Measurements from ENCODE around the gene REXO4. TPM values are rescaled to one million over a fixed set of nuclear protein-coding genes. Genes with fewer than 3 reads are reported as not detected.

REXO4 gene
- total RNA-seq, 4 donors from 2014 or later, result 21.5 to 26.0 (median 21.7) TPM

DNA sequence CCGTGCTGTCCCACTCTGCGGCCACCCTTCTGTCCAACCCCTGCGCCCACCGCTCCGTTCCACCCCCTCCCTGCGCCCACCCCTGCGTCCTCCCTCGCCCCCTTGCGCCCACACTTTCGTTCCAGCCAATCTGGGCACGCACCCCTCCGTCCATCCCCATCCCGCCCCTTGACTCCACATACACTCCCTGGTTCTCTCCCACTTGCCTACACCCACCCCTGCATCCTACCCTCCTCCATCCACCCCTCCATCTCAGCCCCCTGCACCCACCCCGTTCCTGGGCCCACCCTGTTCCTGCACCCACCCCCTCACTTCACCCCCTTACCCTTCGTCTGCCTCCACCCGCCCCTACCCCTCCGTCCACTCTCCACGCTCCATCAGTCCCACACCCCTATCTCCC, 11.4 kb upstream of the REXO4 start:
- TF ChIP-seq, protein P1, sequence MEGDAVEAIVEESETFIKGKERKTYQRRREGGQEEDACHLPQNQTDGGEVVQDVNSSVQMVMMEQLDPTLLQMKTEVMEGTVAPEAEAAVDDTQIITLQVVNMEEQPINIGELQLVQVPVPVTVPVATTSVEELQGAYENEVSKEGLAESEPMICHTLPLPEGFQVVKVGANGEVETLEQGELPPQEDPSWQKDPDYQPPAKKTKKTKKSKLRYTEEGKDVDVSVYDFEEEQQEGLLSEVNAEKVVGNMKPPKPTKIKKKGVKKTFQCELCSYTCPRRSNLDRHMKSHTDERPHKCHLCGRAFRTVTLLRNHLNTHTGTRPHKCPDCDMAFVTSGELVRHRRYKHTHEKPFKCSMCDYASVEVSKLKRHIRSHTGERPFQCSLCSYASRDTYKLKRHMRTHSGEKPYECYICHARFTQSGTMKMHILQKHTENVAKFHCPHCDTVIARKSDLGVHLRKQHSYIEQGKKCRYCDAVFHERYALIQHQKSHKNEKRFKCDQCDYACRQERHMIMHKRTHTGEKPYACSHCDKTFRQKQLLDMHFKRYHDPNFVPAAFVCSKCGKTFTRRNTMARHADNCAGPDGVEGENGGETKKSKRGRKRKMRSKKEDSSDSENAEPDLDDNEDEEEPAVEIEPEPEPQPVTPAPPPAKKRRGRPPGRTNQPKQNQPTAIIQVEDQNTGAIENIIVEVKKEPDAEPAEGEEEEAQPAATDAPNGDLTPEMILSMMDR (IDR thresholded peaks at IDR 0.05), result no peak
- no peak for TF ChIP-seq POLR2A (IDR thresholded peaks at IDR 0.05)
- Histone ChIP-seq H3K27me3 (peaks cover 0 to 54% (median 2%) of the 10 kb centered on the region in 4 donors), H3K9me3 (no peaks in the 10 kb centered on the region), H3K4me3 (peak overlapping the region in 3 of 4 donors; percentile 28 to 66 (median 47)), H3K36me3 (no peaks in the 10 kb centered on the region), H3K4me1 (peaks cover 0 to 23% (median 9%) of the 10 kb centered on the region in 3 donors), H3K27ac (no peak overlapping the region)
- no peak for DNase-seq
- 3 to 6% methylated on average over 7 to 12 of the region's 18 CpGs for WGBS, 2 donors
- intact Hi-C loops (cut with DNase I), result no loop called here

DNA sequence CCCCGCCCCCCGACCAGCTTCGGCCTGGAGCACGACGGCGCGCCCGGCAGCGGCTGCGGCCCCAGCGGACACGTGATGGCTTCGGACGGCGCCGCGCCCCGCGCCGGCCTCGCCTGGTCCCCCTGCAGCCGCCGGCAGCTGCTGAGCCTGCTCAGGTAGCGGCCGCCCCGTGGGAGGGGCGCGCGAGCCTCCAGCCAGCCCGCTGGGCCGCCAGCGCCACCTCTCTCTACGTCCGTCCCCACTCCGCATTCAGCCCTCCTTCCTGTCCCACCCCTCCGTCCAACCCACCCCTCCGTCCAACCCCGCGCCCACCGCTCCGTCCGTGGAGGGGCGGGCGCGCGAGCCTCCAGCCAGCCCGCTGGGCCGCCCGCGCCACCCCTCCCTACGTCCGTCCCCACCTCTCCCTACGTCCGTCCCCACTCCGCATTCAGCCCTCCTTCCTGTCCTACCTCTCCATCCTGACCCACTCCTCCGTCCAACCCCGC, 10.8 kb upstream of the REXO4 start:
- peaks cover 0 to 23% (median 9%) of the 10 kb centered on the region in 3 donors for H3K4me1 ChIP-seq
- WGBS, 2 donors, result 2 to 3% methylated on average over 12 to 18 of the region's 57 CpGs
- no peaks in the 10 kb centered on the region for H3K9me3 ChIP-seq
- H3K36me3 ChIP-seq, result no peaks in the 10 kb centered on the region
- H3K27ac ChIP-seq, result no peak overlapping the region
- TF ChIP-seq POLR2A (IDR thresholded peaks at IDR 0.05), result no peak
- TF ChIP-seq, protein P1 (IDR thresholded peaks at IDR 0.05), result no peak
- peak overlapping the region; percentile 19 to 66 (median 38) for H3K4me3 ChIP-seq
- H3K27me3 ChIP-seq, result peaks cover 0 to 57% (median 2%) of the 10 kb centered on the region in 4 donors
- DNase-seq, result no peak
- intact Hi-C loops (cut with DNase I), result no loop called here

DNA sequence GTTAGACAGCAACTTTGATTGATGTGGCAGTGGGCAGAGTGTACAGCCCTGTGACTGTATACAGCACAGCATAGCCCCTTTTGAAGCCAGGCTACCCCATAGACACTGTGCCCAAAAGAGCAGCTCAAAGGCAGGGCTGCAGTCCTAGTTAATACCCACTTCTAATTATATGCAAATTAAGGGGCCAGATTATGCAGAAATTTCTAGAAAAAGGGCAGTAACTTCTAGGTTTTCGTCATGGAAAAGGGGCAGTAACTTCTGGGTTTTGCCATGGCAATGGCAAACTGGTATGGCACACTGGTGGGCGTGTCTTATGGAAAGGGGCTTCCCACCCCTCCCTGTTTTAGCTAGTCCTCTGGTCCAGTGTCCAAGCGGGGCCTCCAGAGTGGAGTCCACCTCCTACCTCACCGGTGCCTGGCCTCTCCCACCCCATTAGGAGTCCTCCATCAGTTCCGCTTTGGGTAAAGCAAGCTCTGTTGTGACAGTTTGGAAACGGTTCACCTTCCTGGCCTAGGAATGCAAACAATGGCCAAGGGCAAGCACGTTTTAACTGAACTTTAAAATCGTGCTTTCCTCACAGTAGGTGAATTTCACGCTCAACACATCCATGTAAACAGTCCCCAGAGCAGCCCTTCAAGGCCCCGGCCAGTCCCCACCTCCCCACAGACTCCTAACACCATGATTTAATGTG, 10.0 kb upstream of the REXO4 start:
- no peak for DNase-seq
- 47 to 65% methylated on average over 9 of the region's 10 CpGs for WGBS, 2 donors
- no peaks in the 10 kb centered on the region for H3K36me3 ChIP-seq
- peak overlapping the region in 2 of 4 donors; percentile 47 to 66 for H3K4me3 ChIP-seq
- no peak overlapping the region for H3K27ac ChIP-seq
- H3K27me3 ChIP-seq, result peaks cover 0 to 57% (median 2%) of the 10 kb centered on the region in 4 donors
- no peak for TF ChIP-seq POLR2A (IDR thresholded peaks at IDR 0.05)
- TF ChIP-seq, protein P1 (IDR thresholded peaks at IDR 0.05), result no peak
- H3K4me1 ChIP-seq, result peaks cover 0 to 23% (median 9%) of the 10 kb centered on the region in 3 donors
- H3K9me3 ChIP-seq, result no peaks in the 10 kb centered on the region
- intact Hi-C loops (cut with DNase I), result no loop called here

DNA sequence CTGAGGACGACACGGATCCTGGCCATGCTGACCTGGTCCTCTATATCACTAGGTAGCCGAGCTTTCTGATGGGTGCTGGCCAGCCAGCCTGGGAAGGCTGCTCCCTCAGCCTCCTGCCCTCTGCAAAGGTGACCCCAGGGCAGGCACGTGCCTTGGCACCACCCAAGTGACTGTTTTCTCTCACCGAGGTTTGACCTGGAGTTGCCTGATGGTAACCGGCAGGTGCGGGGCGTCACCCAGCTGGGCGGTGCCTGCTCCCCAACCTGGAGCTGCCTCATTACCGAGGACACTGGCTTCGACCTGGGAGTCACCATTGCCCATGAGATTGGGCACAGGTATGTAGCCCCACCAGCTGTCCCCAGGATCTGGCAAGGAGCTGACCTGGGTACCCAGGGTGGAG, 8.2 kb upstream of the REXO4 start:
- TF ChIP-seq POLR2A (IDR thresholded peaks at IDR 0.05), result no peak
- TF ChIP-seq, protein P1 (IDR thresholded peaks at IDR 0.05), result no peak
- H3K27ac ChIP-seq, result no peak overlapping the region

DNA sequence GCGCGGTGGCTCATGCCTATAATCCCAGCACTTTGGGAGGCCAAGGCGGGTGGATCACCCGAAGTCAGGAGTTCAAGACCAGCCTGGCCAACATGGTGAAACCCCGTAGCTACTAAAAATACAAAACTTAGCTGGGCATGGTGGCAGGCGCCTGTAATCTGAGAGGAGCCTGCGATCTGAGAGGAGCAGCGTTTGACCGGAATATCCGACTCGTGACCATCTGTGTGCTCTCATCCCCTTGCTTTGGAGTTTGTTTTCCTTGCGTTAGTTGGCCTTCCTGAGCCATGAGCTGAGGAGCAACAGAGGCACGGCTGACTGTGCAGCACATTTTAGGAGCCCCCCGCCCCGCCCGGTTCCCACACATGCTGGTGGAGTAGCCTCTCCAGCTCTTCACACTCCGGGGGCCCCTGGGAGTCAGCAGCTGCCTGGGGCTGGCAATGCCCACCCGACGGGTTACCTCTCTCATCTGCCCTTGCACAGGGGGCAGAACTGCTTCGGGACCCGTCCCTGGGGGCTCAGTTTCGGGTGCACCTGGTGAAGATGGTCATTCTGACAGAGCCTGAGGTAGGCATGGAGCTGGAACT, 7.3 kb upstream of the REXO4 start:
- H3K9me3 ChIP-seq, result no peaks in the 10 kb centered on the region
- no peak for DNase-seq
- H3K4me1 ChIP-seq, result peaks cover 0 to 23% (median 9%) of the 10 kb centered on the region in 3 donors
- no peaks in the 10 kb centered on the region for H3K36me3 ChIP-seq
- H3K27ac ChIP-seq, result no peak overlapping the region
- no peak overlapping the region for H3K4me3 ChIP-seq
- WGBS, 2 donors, result 85 to 92% methylated on average over 13 to 14 of the region's 22 CpGs
- TF ChIP-seq, protein P1 (IDR thresholded peaks at IDR 0.05), result no peak
- no peak for TF ChIP-seq POLR2A (IDR thresholded peaks at IDR 0.05)
- peaks cover 0 to 57% (median 2%) of the 10 kb centered on the region in 4 donors for H3K27me3 ChIP-seq
- intact Hi-C loops (cut with DNase I), result no loop called here

More for the DNA sequence above, 8.2 kb upstream of the REXO4 start:
- Histone ChIP-seq H3K4me1 (peaks cover 0 to 23% (median 9%) of the 10 kb centered on the region in 3 donors), H3K36me3 (no peaks in the 10 kb centered on the region), H3K9me3 (no peaks in the 10 kb centered on the region), H3K27me3 (peaks cover 0 to 57% (median 2%) of the 10 kb centered on the region in 4 donors), H3K4me3 (no peak overlapping the region)
- DNase-seq, result no peak
- 80 to 87% methylated on average over 2 to 6 of the region's 11 CpGs for WGBS, 2 donors
- intact Hi-C loops (cut with DNase I), result no loop called here

Measured in esophagus squamous epithelium (tissue), 5 donors.